CD4-positive, alpha-beta T cell treated with Interleukin-6 for 4 hours (primary cell): ENCODE measurements around the gene CABP2.

ENCODE experiments used
- DNase-seq: peaks from one replicate; pipeline ENCODE4 v3.0.0-alpha.2; 2020; ENCODE audit warnings: mixed read lengths

The CABP2 gene

GRCh38 chr11:67470337-67471002 lies 52.8 kb downstream of the CABP2 start:
- DNase-seq, result no peak

DNA sequence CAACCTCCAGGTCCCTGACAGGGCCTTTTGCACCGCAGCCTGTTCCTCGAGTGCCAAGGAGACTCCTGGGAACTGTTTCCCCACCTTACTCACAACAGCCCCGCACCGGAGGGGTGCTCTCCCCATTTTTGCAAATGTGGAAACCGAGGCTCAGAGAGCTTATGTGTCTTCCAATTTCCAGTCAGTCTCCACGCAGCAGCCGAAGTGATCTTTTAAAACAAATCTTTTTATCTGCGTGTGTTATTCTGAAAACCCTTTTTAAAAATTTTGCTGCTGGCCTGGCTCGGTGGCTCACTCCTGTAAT lies 53.8 kb downstream of the CABP2 start:
- no peak for DNase-seq
